Lung (tissue), 12 donors: Measurements from ENCODE around the gene DROSHA. TPM values are rescaled to one million over a fixed set of nuclear protein-coding genes. Genes with fewer than 3 reads are reported as not detected.
"Not testable (repeated sequence)": the region's sequence is repeated elsewhere in the genome, so short reads cannot be mapped to it uniquely, and the experiment has no call there.

Experiments
- ATAC-seq: fragments of 200-7000 bp; cut with Tn5 transposase; one replicate; pipeline ENCODE4 v1.9.1; 2020; ENCODE audit warnings: moderate number of reproducible peaks; ENCODE audit not compliant: insufficient read depth, low FRiP score
- DNase-seq, 3 donors: peaks; one replicate each; pipeline ENCODE4 v3.0.0-alpha.2; 2013 to 2017
- H3K27ac ChIP-seq, 2 donors: one replicate each; pipeline ENCODE4 v1.5.1; 2013; ENCODE audit warnings: mild to moderate bottlenecking in 2 of 2, moderate library complexity in 2 of 2, control low read depth in 1 of 2, inconsistent platforms in 1 of 2, low read depth in 1 of 2, low read length in 1 of 2
- H3K27me3 ChIP-seq, 3 donors: one replicate each; pipeline ENCODE4 v1.5.1; 2013; ENCODE audit warnings: low read length in 2 of 3; ENCODE audit not compliant: control insufficient read depth in 3 of 3, insufficient read depth in 3 of 3
- H3K36me3 ChIP-seq, 4 donors: one replicate each; pipeline ENCODE4 v1.5.1; 2013; ENCODE audit warnings: low read length in 4 of 4, mild to moderate bottlenecking in 1 of 4, moderate library complexity in 1 of 4; ENCODE audit not compliant: control insufficient read depth in 4 of 4, insufficient read depth in 4 of 4
- H3K4me1 ChIP-seq, 5 donors: one replicate each; pipeline ENCODE4 v1.5.1; 2013; ENCODE audit warnings: low read length in 5 of 5, mild to moderate bottlenecking in 2 of 5, moderate library complexity in 1 of 5; ENCODE audit not compliant: control insufficient read depth in 5 of 5, insufficient read depth in 5 of 5
- H3K4me3 ChIP-seq: one replicate; pipeline ENCODE4 v1.5.1; 2013; ENCODE audit warnings: mild to moderate bottlenecking, control low read depth, moderate library complexity
- H3K9ac ChIP-seq, 2 donors: one replicate each; pipeline ENCODE4 v1.5.1; 2013; ENCODE audit warnings: low read length in 2 of 2, control low read depth in 1 of 2; ENCODE audit not compliant: insufficient read depth in 1 of 2
- H3K9me3 ChIP-seq, 4 donors: one replicate each; pipeline ENCODE4 v1.5.1; 2013; ENCODE audit warnings: low read length in 3 of 4, mild to moderate bottlenecking in 1 of 4, moderate library complexity in 1 of 4; ENCODE audit not compliant: control insufficient read depth in 4 of 4, insufficient read depth in 3 of 4
- CTCF ChIP-seq: IDR thresholded peaks from 2 replicates; pipeline ENCODE4 v1.5.1; 2012; ENCODE audit warnings: mild to moderate bottlenecking; ENCODE audit errors: control extremely low read depth, extremely low read depth
- WGBS, 2 donors: extraction: QIAGEN DNeasy Blood & Tissue Kit; methylation state at CpG; one replicate each; pipeline ENCODE4 v1.1.7; 2013; 5-methylcytosine and 5-hydroxymethylcytosine counted together
- polyA plus RNA-seq, 2 donors: library from polyadenylated mRNA; stranded (reverse); fragments of 200-250 nt; gene quantifications; one replicate each; pipeline ENCODE4 v1.2.1, GENCODE V29; 2013
- total RNA-seq, 2 donors: library from RNA; depleted of rRNA in 1 of 2; stranded (reverse); fragments of >200 nt in 1 of 2; gene quantifications; one replicate each; pipeline ENCODE4 v1.2.1, GENCODE V29; 2014 to 2021
- donor health status: control.
- donor health status: control.
- donor health status: Bipolar disorder and iron deficiency.
- donor health status: healthy.
- donor health status: DM: yes; HTN: yes; CAD: no.

Gene DROSHA
- total and polyA plus RNA-seq, 4 donors, result 16.2 to 92.0 (median 49.9) TPM

GRCh38 chr5:31551878-31552277 is 20.0 kb upstream of the DROSHA start:
- Histone ChIP-seq H3K9ac (no peak overlapping the region), H3K4me3 (no peak overlapping the region), H3K36me3 (peaks cover 21 to 31% (median 25%) of the 10 kb centered on the region in 4 donors), H3K4me1 (no peaks in the 10 kb centered on the region), H3K27ac (no peak overlapping the region), H3K9me3 (peaks cover 0 to 2% (median 0%) of the 10 kb centered on the region in 4 donors), H3K27me3 (no peaks in the 10 kb centered on the region)
- ATAC-seq (no peak), DNase-seq (no peak)
- TF ChIP-seq CTCF, result no peak
- WGBS, 2 donors, result 99 to 100% methylated on average over 3 of the region's 3 CpGs

GRCh38 chr5:31549114-31549513 is 17.2 kb upstream of the DROSHA start:
- H3K9me3 ChIP-seq, H3K27ac ChIP-seq, DNase-seq, H3K4me3 ChIP-seq, ATAC-seq, H3K4me1 ChIP-seq, H3K9ac ChIP-seq, H3K27me3 ChIP-seq: not testable (repeated sequence)
- H3K36me3 ChIP-seq, result peaks cover 20 to 36% (median 24%) of the 10 kb centered on the region in 4 donors
- 94 to 95% methylated on average over 2 of the region's 2 CpGs for WGBS, 2 donors

- Histone ChIP-seq H3K9ac (no peak overlapping the region), H3K27ac (no peak overlapping the region), H3K36me3 (peaks cover 9 to 24% (median 18%) of the 10 kb centered on the region in 4 donors), H3K4me3 (no peak overlapping the region), H3K27me3 (no peaks in the 10 kb centered on the region), H3K4me1 (peaks cover 4 to 10% (median 6%) of the 10 kb centered on the region in 5 donors), H3K9me3 (no peaks in the 10 kb centered on the region)
- ATAC-seq (no peak), DNase-seq (no peak)
- TF ChIP-seq CTCF, result no peak
- 63 to 73% methylated on average over 4 of the region's 4 CpGs for WGBS, 2 donors
Measured at GRCh38 chr5:31537851-31538250, 6.0 kb upstream of the DROSHA start.

- no peak overlapping the region for H3K9ac ChIP-seq
- DNase-seq (no peak), ATAC-seq (no peak)
- TF ChIP-seq CTCF, result no peak
- no peak overlapping the region for H3K27ac ChIP-seq
- peaks cover 9 to 24% (median 19%) of the 10 kb centered on the region in 4 donors for H3K36me3 ChIP-seq
- H3K9me3 ChIP-seq, result no peaks in the 10 kb centered on the region
- H3K27me3 ChIP-seq, result no peaks in the 10 kb centered on the region
- H3K4me1 ChIP-seq, result peaks cover 4 to 13% (median 6%) of the 10 kb centered on the region in 5 donors
- no peak overlapping the region for H3K4me3 ChIP-seq
Measured at GRCh38 chr5:31537349-31537748, 5.5 kb upstream of the DROSHA start.
